AG20443 (cell line): ENCODE results near the gene VGLL4.

Experiments
- DNase-seq: peaks from one replicate; pipeline ENCODE4 v3.0.0; 2012; ENCODE audit warnings: low spot score, mixed read lengths

The VGLL4 gene

GRCh38 chr3:11653298-11654055, 9.8 kb upstream of the VGLL4 start:
- DNase-seq = no peak

GRCh38 chr3:11651900-11652299, 8.2 kb upstream of the VGLL4 start:
- DNase-seq = peak; percentile 38

GRCh38 chr3:11651477-11651876, 7.8 kb upstream of the VGLL4 start:
- DNase-seq = no peak

- DNase-seq = no peak
Measured at GRCh38 chr3:11650391-11650790, 6.7 kb upstream of the VGLL4 start.

- DNase-seq = no peak
Measured at GRCh38 chr3:11648735-11649134, 5.0 kb upstream of the VGLL4 start.

GRCh38 chr3:11643201-11643603, 513 bp downstream of the VGLL4 start:
- DNase-seq = peak; percentile 57

GRCh38 chr3:11642431-11643191, 1.1 kb downstream of the VGLL4 start:
- peak; percentile 76 for DNase-seq

GRCh38 chr3:11641683-11642430, 1.9 kb downstream of the VGLL4 start:
- peak; percentile 30 for DNase-seq

- no peak for DNase-seq
Measured at GRCh38 chr3:11641316-11641682, 2.4 kb downstream of the VGLL4 start.

GRCh38 chr3:11640009-11640673, 3.6 kb downstream of the VGLL4 start:
- no peak for DNase-seq

- no peak for DNase-seq
Measured at GRCh38 chr3:11638495-11639358, 5.0 kb downstream of the VGLL4 start.

- peak; percentile 55 for DNase-seq
Measured at GRCh38 chr3:11637901-11638458, 5.7 kb downstream of the VGLL4 start.

GRCh38 chr3:11636394-11636770, 7.3 kb downstream of the VGLL4 start:
- DNase-seq = no peak

GRCh38 chr3:11635680-11636393, 7.9 kb downstream of the VGLL4 start:
- DNase-seq = no peak

- DNase-seq = no peak
Measured at GRCh38 chr3:11634974-11635612, 8.6 kb downstream of the VGLL4 start.

GRCh38 chr3:11634081-11634635, 9.6 kb downstream of the VGLL4 start:
- DNase-seq = no peak

- no peak for DNase-seq
Measured at GRCh38 chr3:11632966-11633365, 10.7 kb downstream of the VGLL4 start.

GRCh38 chr3:11632564-11632963, 11.2 kb downstream of the VGLL4 start:
- DNase-seq = no peak

- DNase-seq = no peak
Measured at GRCh38 chr3:11631820-11632219, 11.9 kb downstream of the VGLL4 start.
